ENCODE measurements around the gene NACC2. TPM values are rescaled to one million over a fixed set of nuclear protein-coding genes. Genes with fewer than 3 reads are reported as not detected.

NACC2 gene
- total and polyA plus RNA-seq, 2 donors (not counting 1 experiment from before 2014, with no cell fraction given): 0.34 to 1.9 TPM

DNA sequence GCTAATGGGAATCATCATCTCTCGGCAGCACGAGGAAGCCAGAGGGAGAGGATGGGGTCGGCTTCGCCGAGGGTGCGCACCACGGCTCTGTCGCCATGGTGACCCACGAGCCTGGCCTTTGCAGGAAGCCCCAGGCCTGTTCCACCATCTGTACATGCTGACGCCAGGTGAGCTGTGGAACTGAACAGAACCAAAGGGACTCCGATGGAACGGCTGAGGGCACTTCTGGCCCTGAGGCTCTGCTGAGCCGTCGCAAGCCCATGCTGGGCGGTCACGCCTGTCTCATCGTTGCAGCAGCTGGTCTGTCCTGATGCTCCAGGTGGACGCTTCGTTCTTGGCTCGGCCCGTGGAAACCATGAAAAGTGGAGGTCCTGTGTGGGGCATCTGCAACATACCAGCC, 99.3 kb downstream of the NACC2 start:
- no peak overlapping the region for H2AFZ ChIP-seq (ENCODE audit: insufficient read depth, low read depth, low read length, poor library complexity, severe bottlenecking)
- H3K9ac ChIP-seq (ENCODE audit: low read length): no peak overlapping the region
- intact Hi-C loops (cut with micrococcal nuclease): no loop called here
- no peak overlapping the region for H3K4me3 ChIP-seq (ENCODE audit: control extremely low read depth in 1 of 5, extremely low read depth in 1 of 5, insufficient read depth in 1 of 5, low read depth in 2 of 5, low read length in 4 of 5)
- ChIA-PET POLR2A (no interaction called here), CTCF (no interaction called here)
- peaks cover 14 to 16% of the 10 kb centered on the region in 2 donors for H3K4me1 ChIP-seq (ENCODE audit: control insufficient read depth in 2 of 2, insufficient read depth in 2 of 2, low read length in 2 of 2)
- TF ChIP-seq, protein P1, sequence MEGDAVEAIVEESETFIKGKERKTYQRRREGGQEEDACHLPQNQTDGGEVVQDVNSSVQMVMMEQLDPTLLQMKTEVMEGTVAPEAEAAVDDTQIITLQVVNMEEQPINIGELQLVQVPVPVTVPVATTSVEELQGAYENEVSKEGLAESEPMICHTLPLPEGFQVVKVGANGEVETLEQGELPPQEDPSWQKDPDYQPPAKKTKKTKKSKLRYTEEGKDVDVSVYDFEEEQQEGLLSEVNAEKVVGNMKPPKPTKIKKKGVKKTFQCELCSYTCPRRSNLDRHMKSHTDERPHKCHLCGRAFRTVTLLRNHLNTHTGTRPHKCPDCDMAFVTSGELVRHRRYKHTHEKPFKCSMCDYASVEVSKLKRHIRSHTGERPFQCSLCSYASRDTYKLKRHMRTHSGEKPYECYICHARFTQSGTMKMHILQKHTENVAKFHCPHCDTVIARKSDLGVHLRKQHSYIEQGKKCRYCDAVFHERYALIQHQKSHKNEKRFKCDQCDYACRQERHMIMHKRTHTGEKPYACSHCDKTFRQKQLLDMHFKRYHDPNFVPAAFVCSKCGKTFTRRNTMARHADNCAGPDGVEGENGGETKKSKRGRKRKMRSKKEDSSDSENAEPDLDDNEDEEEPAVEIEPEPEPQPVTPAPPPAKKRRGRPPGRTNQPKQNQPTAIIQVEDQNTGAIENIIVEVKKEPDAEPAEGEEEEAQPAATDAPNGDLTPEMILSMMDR (IDR thresholded peaks at IDR 0.05): no peak
- no peak for TF ChIP-seq EZH2 (IDR thresholded peaks at IDR 0.05; ENCODE audit: borderline replicate concordance, insufficient read depth, low read depth, low read length, poor library complexity, severe bottlenecking)
- no peak for ATAC-seq (ENCODE audit: low read depth)
- Mint-ChIP-seq H3K27ac (no peak overlapping the region), H3K4me1 (peaks cover 14% of the 10 kb centered on the region), H3K4me3 (no peak overlapping the region), H3K9me3 (ENCODE audit: insufficient read depth) (no peaks in the 10 kb centered on the region), H3K27me3 (no peaks in the 10 kb centered on the region)
- peaks cover 0 to 4% (median 0%) of the 10 kb centered on the region in 3 donors for H3K9me3 ChIP-seq (ENCODE audit: control extremely low read depth in 1 of 3, control insufficient read depth in 2 of 3, insufficient read depth in 1 of 3, low read length in 2 of 3)
- H3K36me3 ChIP-seq (replicated peaks in 1 of 2; ENCODE audit: control extremely low read depth in 1 of 2, control insufficient read depth in 1 of 2, extremely low read depth in 1 of 2, insufficient read depth in 2 of 2, low read length in 1 of 2): no peaks in the 10 kb centered on the region
- no peak overlapping the region for H3K4me2 ChIP-seq (replicated peaks; ENCODE audit: low read depth, low read length, poor library complexity, severe bottlenecking)
- DNase-seq: no peak
- H3K79me2 ChIP-seq (ENCODE audit: control insufficient read depth, insufficient read depth, low read length): no peaks in the 10 kb centered on the region
- no peaks in the 10 kb centered on the region for H4K20me1 ChIP-seq (ENCODE audit: control insufficient read depth, insufficient read depth, low read length, poor library complexity, severe bottlenecking)
- H3K27me3 ChIP-seq (replicated peaks in 1 of 4; ENCODE audit: control extremely low read depth in 1 of 4, control insufficient read depth in 3 of 4, insufficient read depth in 4 of 4, low read length in 3 of 4): no peaks in the 10 kb centered on the region
- 96% methylated on average over 21 of the region's 21 CpGs for WGBS (ENCODE audit: insufficient coverage)
- no peak overlapping the region for H3K27ac ChIP-seq (ENCODE audit: low read length in 2 of 2)

DNA sequence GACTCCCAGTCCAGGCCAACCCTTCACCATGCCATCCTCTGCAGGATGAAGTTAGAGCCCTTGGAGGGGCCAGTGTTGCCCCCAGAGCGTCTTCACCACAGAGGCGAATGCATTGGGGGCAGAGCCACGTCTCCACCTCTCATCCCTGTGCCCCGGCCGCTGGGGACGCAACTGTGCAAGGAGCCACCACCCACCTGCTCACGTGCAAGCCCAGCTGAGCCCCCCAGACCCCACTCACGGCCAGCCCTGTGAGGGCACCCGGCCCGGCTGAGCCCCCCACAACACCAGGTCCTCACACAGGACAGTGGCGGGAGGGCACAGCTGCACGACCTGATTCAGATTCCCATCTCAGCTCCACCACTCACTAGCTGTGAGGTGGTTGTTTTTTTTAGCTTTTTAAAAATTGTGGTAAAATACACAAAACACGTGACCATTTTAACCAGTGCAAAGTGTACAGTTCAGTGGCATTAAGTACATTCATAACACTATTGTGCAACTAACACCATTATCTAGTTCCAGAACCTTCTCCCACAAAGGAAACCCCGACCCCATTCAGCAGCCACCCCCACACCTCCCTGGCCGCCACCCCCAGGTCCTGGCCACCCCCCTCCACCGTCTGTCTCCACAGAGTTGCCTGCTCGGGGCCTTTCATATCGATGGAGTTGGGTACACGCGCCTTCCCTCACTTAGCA, 100.4 kb downstream of the NACC2 start:
- Histone ChIP-seq H3K27me3 (replicated peaks in 1 of 4; ENCODE audit: control extremely low read depth in 1 of 4, control insufficient read depth in 3 of 4, insufficient read depth in 4 of 4, low read length in 3 of 4) (peaks cover 0 to 8% (median 1%) of the 10 kb centered on the region in 4 experiments), H3K4me1 (ENCODE audit: control insufficient read depth in 2 of 2, insufficient read depth in 2 of 2, low read length in 2 of 2) (peaks cover 22 to 25% of the 10 kb centered on the region in 2 donors), H3K36me3 (replicated peaks in 1 of 2; ENCODE audit: control extremely low read depth in 1 of 2, control insufficient read depth in 1 of 2, extremely low read depth in 1 of 2, insufficient read depth in 2 of 2, low read length in 1 of 2) (no peaks in the 10 kb centered on the region), H3K4me3 (ENCODE audit: control extremely low read depth in 1 of 5, extremely low read depth in 1 of 5, insufficient read depth in 1 of 5, low read depth in 2 of 5, low read length in 4 of 5) (no peak overlapping the region), H3K79me2 (ENCODE audit: control insufficient read depth, insufficient read depth, low read length) (no peaks in the 10 kb centered on the region), H4K20me1 (ENCODE audit: control insufficient read depth, insufficient read depth, low read length, poor library complexity, severe bottlenecking) (no peaks in the 10 kb centered on the region), H2AFZ (ENCODE audit: insufficient read depth, low read depth, low read length, poor library complexity, severe bottlenecking) (no peak overlapping the region), H3K27ac (ENCODE audit: low read length in 2 of 2) (no peak overlapping the region), H3K9ac (ENCODE audit: low read length) (no peak overlapping the region), H3K4me2 (replicated peaks; ENCODE audit: low read depth, low read length, poor library complexity, severe bottlenecking) (no peak overlapping the region), H3K9me3 (ENCODE audit: control extremely low read depth in 1 of 3, control insufficient read depth in 2 of 3, insufficient read depth in 1 of 3, low read length in 2 of 3) (peaks cover 0 to 4% (median 0%) of the 10 kb centered on the region in 3 donors)
- ATAC-seq (ENCODE audit: low read depth): no peak
- Mint-ChIP-seq H3K27me3 (no peaks in the 10 kb centered on the region), H3K4me1 (peaks cover 22% of the 10 kb centered on the region), H3K27ac (no peak overlapping the region), H3K9me3 (ENCODE audit: insufficient read depth) (no peaks in the 10 kb centered on the region), H3K4me3 (no peak overlapping the region)
- ChIA-PET CTCF (no interaction called here), POLR2A (no interaction called here)
- intact Hi-C loops (cut with micrococcal nuclease): no loop called here
- TF ChIP-seq, protein P1 (IDR thresholded peaks at IDR 0.05): no peak
- TF ChIP-seq EZH2 (IDR thresholded peaks at IDR 0.05; ENCODE audit: borderline replicate concordance, insufficient read depth, low read depth, low read length, poor library complexity, severe bottlenecking): no peak
- 69% methylated on average over 10 of the region's 20 CpGs for whole genome bisulfite sequencing (ENCODE audit: insufficient coverage)
- DNase-seq: no peak
